ENCODE measurements around the gene SOHLH1. TPM values are rescaled to one million over a fixed set of nuclear protein-coding genes. Genes with fewer than 3 reads are reported as not detected.

SOHLH1 gene
- total RNA-seq, 4 donors from 2014 or later: not detected

DNA sequence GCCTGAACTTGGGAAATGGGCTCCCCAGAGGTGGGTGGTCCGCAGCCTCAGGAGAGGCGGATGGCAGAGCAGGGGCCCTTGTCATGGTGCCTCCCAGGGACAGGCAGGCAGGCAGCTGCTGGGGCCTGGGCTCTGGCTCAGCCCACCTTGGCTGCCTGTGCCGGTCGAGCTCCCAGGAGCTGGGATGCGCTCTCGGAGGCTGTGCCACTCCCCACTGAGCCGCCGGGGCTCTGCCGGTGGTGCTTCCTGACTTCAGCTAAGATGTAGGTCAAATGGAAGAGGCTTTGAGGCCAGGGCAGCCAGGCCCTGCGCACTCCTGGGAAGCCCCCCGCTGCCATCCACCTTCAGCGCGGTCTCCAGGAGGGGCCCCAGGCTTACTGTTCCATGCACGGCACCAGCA lies 43.7 kb upstream of the SOHLH1 start:
- peaks cover 0 to 97% (median 0%) of the 10 kb centered on the region in 4 donors for H3K27me3 ChIP-seq
- WGBS: no CpG with 5 or more reads among the region's 14 CpGs

DNA sequence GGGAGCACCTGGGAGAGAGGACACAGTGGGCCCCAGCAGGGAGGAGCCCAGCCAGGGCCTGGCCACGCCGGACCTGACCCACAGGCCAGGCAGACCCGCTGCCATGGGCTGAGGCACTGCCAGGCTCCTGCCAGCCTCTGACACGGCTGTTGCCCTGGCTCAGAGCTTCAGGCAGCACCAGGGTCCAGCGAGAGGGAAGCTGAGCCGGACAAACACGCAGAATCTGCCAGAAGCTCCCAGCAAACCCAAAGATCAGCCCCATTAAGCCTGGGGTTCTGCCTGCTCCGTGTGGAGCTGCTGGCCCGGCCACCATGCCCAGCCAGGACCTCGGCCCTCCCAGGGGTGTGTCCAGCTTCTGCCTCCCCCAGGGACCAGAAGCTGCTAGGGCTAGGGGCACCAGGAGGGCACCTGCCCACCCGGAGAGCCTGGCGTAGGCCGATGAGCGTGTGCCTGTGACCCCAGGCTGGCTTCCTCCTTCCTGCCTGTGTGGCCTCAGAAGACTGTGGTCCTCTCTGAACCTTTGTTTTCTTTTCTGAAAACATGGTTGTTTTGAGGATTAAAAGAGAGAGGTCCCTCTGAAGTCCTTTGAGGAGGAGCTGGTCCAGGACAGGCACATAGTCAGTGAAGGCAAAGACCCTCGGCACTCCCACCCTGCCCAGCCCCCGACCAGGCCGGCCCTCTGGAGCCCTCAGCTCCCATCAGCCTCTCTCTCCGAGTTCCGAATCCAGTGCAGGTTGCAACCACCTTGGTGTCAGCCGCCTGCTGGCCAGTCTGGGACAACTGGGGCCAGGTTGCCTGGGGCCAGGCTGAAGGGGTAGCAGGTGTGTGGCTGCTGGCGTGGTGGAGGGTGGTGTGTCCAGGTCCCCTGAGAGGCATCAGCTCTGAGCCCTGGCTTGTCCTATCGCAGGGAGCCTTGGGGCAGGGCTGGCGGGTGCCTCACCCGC lies 42.3 kb upstream of the SOHLH1 start:
- WGBS: 67% methylated on average over 3 of the region's 24 CpGs
- Histone ChIP-seq H3K4me1 (peaks cover 0 to 7% (median 3%) of the 10 kb centered on the region in 4 donors), H3K27ac (replicated peaks in 1 of 4) (no peak overlapping the region), H3K36me3 (no peaks in the 10 kb centered on the region), H3K9me3 (no peaks in the 10 kb centered on the region), H3K4me3 (no peak overlapping the region), H3K27me3 (peaks cover 0 to 97% (median 0%) of the 10 kb centered on the region in 4 donors)
- intact Hi-C loops (cut with DNase I): no loop called here
- TF ChIP-seq, protein P1, sequence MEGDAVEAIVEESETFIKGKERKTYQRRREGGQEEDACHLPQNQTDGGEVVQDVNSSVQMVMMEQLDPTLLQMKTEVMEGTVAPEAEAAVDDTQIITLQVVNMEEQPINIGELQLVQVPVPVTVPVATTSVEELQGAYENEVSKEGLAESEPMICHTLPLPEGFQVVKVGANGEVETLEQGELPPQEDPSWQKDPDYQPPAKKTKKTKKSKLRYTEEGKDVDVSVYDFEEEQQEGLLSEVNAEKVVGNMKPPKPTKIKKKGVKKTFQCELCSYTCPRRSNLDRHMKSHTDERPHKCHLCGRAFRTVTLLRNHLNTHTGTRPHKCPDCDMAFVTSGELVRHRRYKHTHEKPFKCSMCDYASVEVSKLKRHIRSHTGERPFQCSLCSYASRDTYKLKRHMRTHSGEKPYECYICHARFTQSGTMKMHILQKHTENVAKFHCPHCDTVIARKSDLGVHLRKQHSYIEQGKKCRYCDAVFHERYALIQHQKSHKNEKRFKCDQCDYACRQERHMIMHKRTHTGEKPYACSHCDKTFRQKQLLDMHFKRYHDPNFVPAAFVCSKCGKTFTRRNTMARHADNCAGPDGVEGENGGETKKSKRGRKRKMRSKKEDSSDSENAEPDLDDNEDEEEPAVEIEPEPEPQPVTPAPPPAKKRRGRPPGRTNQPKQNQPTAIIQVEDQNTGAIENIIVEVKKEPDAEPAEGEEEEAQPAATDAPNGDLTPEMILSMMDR (IDR thresholded peaks at IDR 0.05): no peak
- TF ChIP-seq POLR2AphosphoS5 (IDR thresholded peaks at IDR 0.05): no peak
- TF ChIP-seq POLR2A (IDR thresholded peaks at IDR 0.05; ENCODE audit: low read depth): no peak
- no peak for TF ChIP-seq EP300 (IDR thresholded peaks at IDR 0.05)
- no peak for DNase-seq (ENCODE audit: extremely low spot score)

More for the DNA sequence above, 43.7 kb upstream of the SOHLH1 start:
- DNase-seq (ENCODE audit: extremely low spot score): no peak
- intact Hi-C loops (cut with DNase I): no loop called here
- Histone ChIP-seq H3K36me3 (no peaks in the 10 kb centered on the region), H3K4me3 (no peak overlapping the region), H3K9me3 (no peaks in the 10 kb centered on the region), H3K4me1 (peaks cover 0 to 7% (median 0%) of the 10 kb centered on the region in 4 donors), H3K27ac (replicated peaks in 1 of 4) (no peak overlapping the region)
- TF ChIP-seq POLR2AphosphoS5 (IDR thresholded peaks at IDR 0.05): no peak
- no peak for TF ChIP-seq EP300 (IDR thresholded peaks at IDR 0.05)
- TF ChIP-seq POLR2A (IDR thresholded peaks at IDR 0.05; ENCODE audit: low read depth): no peak
- TF ChIP-seq, protein P1 (IDR thresholded peaks at IDR 0.05): no peak

DNA sequence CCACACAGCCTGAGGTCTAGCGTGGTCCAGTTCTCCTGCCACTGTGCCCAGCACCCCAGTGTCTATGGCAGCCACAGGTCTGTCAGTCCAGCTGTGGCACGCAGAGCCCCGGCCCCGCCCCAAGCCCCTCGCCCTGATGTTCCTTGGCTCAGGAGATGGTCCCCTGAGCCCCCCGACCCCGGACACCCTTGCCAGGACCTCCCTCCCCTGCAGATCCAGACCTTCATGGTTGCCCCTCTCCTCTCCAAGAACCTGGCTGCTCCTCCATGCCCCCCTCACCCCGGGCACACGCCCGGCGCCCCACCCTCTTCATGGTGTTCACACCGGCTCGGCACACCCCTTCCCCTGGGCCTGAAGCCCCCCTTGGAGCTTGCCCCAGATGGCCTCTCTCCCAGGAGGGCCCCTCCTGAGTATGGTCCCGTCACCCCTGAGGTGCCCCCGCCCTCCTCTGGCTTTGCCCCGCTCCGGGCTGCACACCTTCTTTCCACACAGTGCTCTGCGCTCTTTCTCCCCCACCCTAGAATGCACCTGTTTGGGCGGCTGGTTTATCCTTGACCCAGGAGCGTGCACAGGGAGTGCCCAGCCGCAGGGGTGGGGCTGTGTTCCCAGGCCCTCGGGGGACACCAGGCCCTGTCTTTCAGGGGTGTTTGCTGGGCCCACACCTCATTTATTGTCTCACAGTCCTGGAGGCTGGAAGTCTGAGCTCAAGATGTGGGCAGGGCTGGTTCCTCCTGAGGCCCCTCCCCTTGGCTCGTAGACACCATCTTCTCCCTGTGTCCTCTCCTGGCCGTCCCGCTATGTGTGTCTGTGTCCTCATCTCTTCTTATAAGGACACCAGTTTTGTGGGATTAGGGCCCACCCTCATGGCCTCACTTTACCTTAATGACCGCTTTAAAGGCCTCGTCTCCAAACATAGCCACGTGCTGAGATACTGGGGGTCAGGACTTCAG lies 40.3 kb upstream of the SOHLH1 start:
- WGBS: 77% methylated on average over 21 of the region's 28 CpGs
- no peaks in the 10 kb centered on the region for H3K9me3 ChIP-seq
- intact Hi-C loops (cut with DNase I): no loop called here
- H3K4me1 ChIP-seq: peaks cover 0 to 7% (median 3%) of the 10 kb centered on the region in 4 donors
- H3K4me3 ChIP-seq: no peak overlapping the region
- no peaks in the 10 kb centered on the region for H3K36me3 ChIP-seq
- TF ChIP-seq POLR2AphosphoS5 (IDR thresholded peaks at IDR 0.05) (no peak), EP300 (IDR thresholded peaks at IDR 0.05) (no peak), POLR2A (IDR thresholded peaks at IDR 0.05; ENCODE audit: low read depth) (no peak)
- TF ChIP-seq, protein P1 (IDR thresholded peaks at IDR 0.05): no peak
- H3K27me3 ChIP-seq: peaks cover 0 to 97% (median 5%) of the 10 kb centered on the region in 4 donors
- no peak overlapping the region for H3K27ac ChIP-seq (replicated peaks in 1 of 4)
- DNase-seq (ENCODE audit: extremely low spot score): no peak

DNA sequence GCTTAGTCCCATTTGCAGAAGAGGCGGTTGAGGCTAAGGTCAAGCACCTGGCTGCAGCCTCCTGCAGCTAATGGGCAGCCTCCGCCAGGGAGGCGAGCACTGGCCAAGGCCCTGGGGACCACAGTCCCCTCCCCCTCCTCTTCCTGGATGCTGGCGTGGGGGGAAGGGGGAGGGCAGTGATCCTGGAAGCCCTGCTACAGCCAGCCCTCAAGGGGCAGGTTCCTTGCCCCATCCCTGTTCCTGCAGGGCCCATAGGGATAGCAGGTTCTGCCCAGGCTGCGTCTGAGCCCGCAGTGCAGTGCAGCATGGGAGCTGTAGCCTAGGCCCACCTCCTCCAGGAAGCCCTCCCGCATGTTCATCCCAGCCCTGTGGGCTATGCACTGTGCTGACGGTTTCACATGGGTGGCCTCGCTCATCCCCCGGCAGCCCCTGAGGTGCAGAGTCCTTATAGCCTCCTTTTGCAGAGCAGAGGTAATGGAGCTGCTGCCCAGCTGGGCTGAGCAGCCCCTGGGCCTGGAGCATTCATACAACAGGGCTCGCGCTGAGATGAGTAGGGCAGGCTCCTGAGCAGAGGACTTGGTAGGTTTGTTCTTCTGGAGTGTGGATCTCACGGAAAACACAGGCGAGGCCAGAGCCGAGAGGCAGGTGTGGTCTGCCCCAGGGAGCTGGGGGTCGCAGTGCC lies 38.7 kb upstream of the SOHLH1 start:
- peaks cover 0 to 94% (median 8%) of the 10 kb centered on the region in 4 donors for H3K27me3 ChIP-seq

More for the DNA sequence above, 38.7 kb upstream of the SOHLH1 start:
- H3K4me1 ChIP-seq: peaks cover 0 to 6% (median 0%) of the 10 kb centered on the region in 4 donors
- no peaks in the 10 kb centered on the region for H3K36me3 ChIP-seq
- DNase-seq (ENCODE audit: extremely low spot score): no peak
- intact Hi-C loops (cut with DNase I): no loop called here
- H3K9me3 ChIP-seq: no peaks in the 10 kb centered on the region
- 56% methylated on average over 12 of the region's 16 CpGs for WGBS
- no peak overlapping the region for H3K4me3 ChIP-seq
- no peak overlapping the region for H3K27ac ChIP-seq (replicated peaks in 1 of 4)
- TF ChIP-seq, protein P1 (IDR thresholded peaks at IDR 0.05): no peak
- TF ChIP-seq POLR2AphosphoS5 (IDR thresholded peaks at IDR 0.05): no peak
- no peak for TF ChIP-seq POLR2A (IDR thresholded peaks at IDR 0.05; ENCODE audit: low read depth)
- no peak for TF ChIP-seq EP300 (IDR thresholded peaks at IDR 0.05)

Data from esophagus muscularis mucosa (tissue), 4 donors.